KOPT-K1 (cell line): Measurements from ENCODE around the gene AREL1.

Experiments used
- H3K27ac ChIP-seq: fragments of 200-600 bp; sonication (generic); 2 replicates; pipeline ENCODE4 v1.5.1; 2016; ENCODE audit warnings: antibody characterized with exemption, mild to moderate bottlenecking, low read depth, low read length; ENCODE audit not compliant: poor library complexity, severe bottlenecking
- H3K36me3 ChIP-seq: fragments of 200-600 bp; sonication (generic); 2 replicates; pipeline ENCODE4 v1.5.1; 2017; ENCODE audit warnings: antibody characterized with exemption, mild to moderate bottlenecking, low read length, moderate library complexity; ENCODE audit not compliant: insufficient read depth
- H3K9me3 ChIP-seq: fragments of 200-600 bp; sonication (generic); 2 replicates; pipeline ENCODE4 v1.5.1; 2017; ENCODE audit warnings: antibody characterized with exemption, low read length, mild to moderate bottlenecking; ENCODE audit not compliant: insufficient read depth, poor library complexity, severe bottlenecking

The AREL1 gene

GRCh38 chr14:74684434-74684833 lies 28.4 kb downstream of the AREL1 start:
- Histone ChIP-seq H3K36me3 (peaks cover 75% of the 10 kb centered on the region), H3K27ac (no peak overlapping the region), H3K9me3 (no peaks in the 10 kb centered on the region)

GRCh38 chr14:74683406-74683805 lies 29.5 kb downstream of the AREL1 start:
- H3K36me3 ChIP-seq = peaks cover 73% of the 10 kb centered on the region
- H3K9me3 ChIP-seq = no peaks in the 10 kb centered on the region
- H3K27ac ChIP-seq = peak overlapping the region; percentile 35

GRCh38 chr14:74682169-74682952 lies 30.5 kb downstream of the AREL1 start:
- no peak overlapping the region for H3K27ac ChIP-seq
- H3K36me3 ChIP-seq = peaks cover 77% of the 10 kb centered on the region
- no peaks in the 10 kb centered on the region for H3K9me3 ChIP-seq

- H3K36me3 ChIP-seq = peaks cover 82% of the 10 kb centered on the region
- H3K9me3 ChIP-seq = no peaks in the 10 kb centered on the region
- H3K27ac ChIP-seq = no peak overlapping the region
Observed at GRCh38 chr14:74675219-74675618, 37.7 kb downstream of the AREL1 start.

- H3K36me3 ChIP-seq = peaks cover 93% of the 10 kb centered on the region
Observed at GRCh38 chr14:74673768-74674167, 39.1 kb downstream of the AREL1 start.

GRCh38 chr14:74671789-74672188 lies 41.1 kb downstream of the AREL1 start:
- H3K36me3 ChIP-seq = peaks cover 98% of the 10 kb centered on the region
- H3K9me3 ChIP-seq = no peaks in the 10 kb centered on the region
- H3K27ac ChIP-seq = no peak overlapping the region

More at GRCh38 chr14:74673768-74674167, 39.1 kb downstream of the AREL1 start:
- no peaks in the 10 kb centered on the region for H3K9me3 ChIP-seq
- H3K27ac ChIP-seq = no peak overlapping the region

GRCh38 chr14:74670726-74671411 lies 42.0 kb downstream of the AREL1 start:
- Histone ChIP-seq H3K36me3 (peaks cover 98% of the 10 kb centered on the region), H3K27ac (no peak overlapping the region), H3K9me3 (no peaks in the 10 kb centered on the region)

- peaks cover 97% of the 10 kb centered on the region for H3K36me3 ChIP-seq
- H3K9me3 ChIP-seq = no peaks in the 10 kb centered on the region
- H3K27ac ChIP-seq = no peak overlapping the region
Observed at GRCh38 chr14:74669846-74670245, 43.0 kb downstream of the AREL1 start.

GRCh38 chr14:74669256-74669655 lies 43.6 kb downstream of the AREL1 start:
- H3K27ac ChIP-seq = no peak overlapping the region
- H3K9me3 ChIP-seq = no peaks in the 10 kb centered on the region
- H3K36me3 ChIP-seq = peaks cover 97% of the 10 kb centered on the region

- Histone ChIP-seq H3K9me3 (no peaks in the 10 kb centered on the region), H3K36me3 (peaks cover 97% of the 10 kb centered on the region), H3K27ac (no peak overlapping the region)
Observed at GRCh38 chr14:74667758-74668157, 45.1 kb downstream of the AREL1 start.

- no peaks in the 10 kb centered on the region for H3K9me3 ChIP-seq
- H3K27ac ChIP-seq = no peak overlapping the region
- H3K36me3 ChIP-seq = peaks cover 97% of the 10 kb centered on the region
Observed at GRCh38 chr14:74664717-74665116, 48.2 kb downstream of the AREL1 start.

GRCh38 chr14:74663884-74664283 lies 49.0 kb downstream of the AREL1 start:
- H3K36me3 ChIP-seq = peaks cover 93% of the 10 kb centered on the region
- H3K9me3 ChIP-seq = no peaks in the 10 kb centered on the region
- H3K27ac ChIP-seq = no peak overlapping the region

GRCh38 chr14:74661726-74662450 lies 51.0 kb downstream of the AREL1 start:
- H3K36me3 ChIP-seq = peaks cover 83% of the 10 kb centered on the region
- H3K9me3 ChIP-seq = no peaks in the 10 kb centered on the region
- no peak overlapping the region for H3K27ac ChIP-seq

- Histone ChIP-seq H3K9me3 (no peaks in the 10 kb centered on the region), H3K36me3 (peaks cover 85% of the 10 kb centered on the region), H3K27ac (no peak overlapping the region)
Observed at GRCh38 chr14:74660863-74661262, 52.0 kb downstream of the AREL1 start.

- Histone ChIP-seq H3K36me3 (peaks cover 81% of the 10 kb centered on the region), H3K9me3 (no peaks in the 10 kb centered on the region), H3K27ac (no peak overlapping the region)
Observed at GRCh38 chr14:74660167-74660566, 52.7 kb downstream of the AREL1 start.
